HG03039 (cell line): ENCODE data around the gene NCOR2.

Source experiments
- ATAC-seq: cut with Tn5 transposase; IDR thresholded peaks from one replicate; pipeline ENCODE4 v1.9.1; 2021; ENCODE audit warnings: mild to moderate bottlenecking, moderate library complexity; ENCODE audit not compliant: unreplicated experiment

NCOR2 gene

GRCh38 chr12:124577986-124578385 lies 10.6 kb upstream of the NCOR2 start:
- no peak for ATAC-seq

GRCh38 chr12:124577374-124577773 lies 10.0 kb upstream of the NCOR2 start:
- no peak for ATAC-seq

- ATAC-seq: no peak
Measured at GRCh38 chr12:124576061-124576650, 8.7 kb upstream of the NCOR2 start.

DNA sequence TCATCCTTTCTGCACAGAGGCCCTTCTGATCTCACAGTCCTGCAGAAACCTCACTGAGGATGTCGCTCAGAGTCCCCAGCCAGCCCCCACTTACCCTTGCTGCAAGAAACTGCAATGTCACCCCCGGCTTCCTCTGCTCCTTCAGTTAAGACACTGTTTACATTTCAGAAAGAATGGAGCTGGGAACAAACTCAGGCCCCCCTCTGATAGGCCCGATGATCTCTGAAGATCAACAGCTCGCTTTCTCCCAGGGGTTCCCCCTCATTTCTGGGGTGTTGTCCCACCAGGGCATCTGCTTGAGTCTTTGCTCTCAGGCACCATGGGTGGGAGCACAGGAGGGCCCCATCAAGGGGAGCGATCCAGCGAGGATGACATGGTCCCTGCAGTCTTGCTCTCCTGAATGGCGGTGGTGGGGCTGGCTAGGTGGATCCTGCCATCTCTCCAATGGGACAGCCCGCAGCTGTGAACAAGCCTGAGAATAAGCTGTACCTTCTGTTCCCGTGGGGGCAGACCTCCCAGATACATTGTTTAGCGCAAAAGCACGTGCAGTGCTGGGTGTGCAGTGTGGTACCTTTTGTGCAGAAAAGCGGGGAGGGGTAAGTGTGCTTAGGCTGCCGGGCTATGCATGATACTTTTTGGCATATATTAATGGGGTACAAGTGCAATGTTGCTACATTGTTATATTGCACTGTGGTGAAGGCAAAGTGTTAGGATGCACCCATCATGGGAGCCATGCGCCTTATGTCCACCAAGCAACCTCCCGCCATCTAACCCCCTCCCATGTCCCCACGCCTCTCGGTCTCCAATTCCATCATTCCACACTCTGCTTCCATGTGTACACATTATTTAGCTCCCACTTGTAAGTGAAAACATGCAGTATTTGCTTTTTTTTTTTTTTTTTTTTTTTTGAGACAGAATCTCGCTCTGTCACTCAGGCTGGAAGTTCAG lies 6.7 kb upstream of the NCOR2 start:
- no peak for ATAC-seq

DNA sequence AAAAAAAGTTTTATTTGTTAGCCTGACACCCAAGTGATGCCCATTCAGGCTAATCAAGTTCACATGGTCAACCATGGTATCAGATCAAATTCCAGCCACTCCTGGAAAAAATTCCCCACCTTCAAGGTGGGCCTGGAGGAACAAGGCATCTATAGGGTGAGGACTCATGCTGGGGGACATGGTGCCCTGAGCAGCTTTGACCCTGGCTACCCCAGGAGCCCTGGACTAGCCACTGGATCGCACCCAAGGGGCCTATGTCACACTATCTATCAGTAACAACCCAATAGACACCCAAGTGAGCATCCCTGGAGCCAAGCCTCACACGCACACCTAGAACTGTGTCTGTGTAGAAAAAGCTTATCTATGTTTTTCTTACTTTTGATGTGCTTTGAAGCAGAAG lies 4.1 kb upstream of the NCOR2 start:
- ATAC-seq: no peak

DNA sequence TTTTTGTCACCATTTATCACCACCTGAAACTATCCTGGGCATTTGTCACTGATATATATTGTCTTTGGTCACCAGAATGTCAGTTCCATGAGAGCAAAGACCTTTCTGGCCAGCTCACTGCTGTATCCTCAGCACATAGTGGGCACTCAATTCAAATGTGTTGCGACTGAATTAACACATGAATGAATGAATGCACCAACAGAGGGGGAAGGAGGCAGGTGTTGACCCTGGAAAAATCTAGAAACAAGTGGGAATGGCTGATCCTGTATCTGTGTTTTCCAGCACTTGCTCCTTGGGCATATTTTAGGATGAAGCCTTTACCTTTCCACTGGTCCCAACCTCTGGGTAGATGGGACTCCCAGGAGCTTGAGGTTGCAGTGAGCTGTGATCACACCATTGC lies 3.4 kb upstream of the NCOR2 start:
- ATAC-seq: no peak

DNA sequence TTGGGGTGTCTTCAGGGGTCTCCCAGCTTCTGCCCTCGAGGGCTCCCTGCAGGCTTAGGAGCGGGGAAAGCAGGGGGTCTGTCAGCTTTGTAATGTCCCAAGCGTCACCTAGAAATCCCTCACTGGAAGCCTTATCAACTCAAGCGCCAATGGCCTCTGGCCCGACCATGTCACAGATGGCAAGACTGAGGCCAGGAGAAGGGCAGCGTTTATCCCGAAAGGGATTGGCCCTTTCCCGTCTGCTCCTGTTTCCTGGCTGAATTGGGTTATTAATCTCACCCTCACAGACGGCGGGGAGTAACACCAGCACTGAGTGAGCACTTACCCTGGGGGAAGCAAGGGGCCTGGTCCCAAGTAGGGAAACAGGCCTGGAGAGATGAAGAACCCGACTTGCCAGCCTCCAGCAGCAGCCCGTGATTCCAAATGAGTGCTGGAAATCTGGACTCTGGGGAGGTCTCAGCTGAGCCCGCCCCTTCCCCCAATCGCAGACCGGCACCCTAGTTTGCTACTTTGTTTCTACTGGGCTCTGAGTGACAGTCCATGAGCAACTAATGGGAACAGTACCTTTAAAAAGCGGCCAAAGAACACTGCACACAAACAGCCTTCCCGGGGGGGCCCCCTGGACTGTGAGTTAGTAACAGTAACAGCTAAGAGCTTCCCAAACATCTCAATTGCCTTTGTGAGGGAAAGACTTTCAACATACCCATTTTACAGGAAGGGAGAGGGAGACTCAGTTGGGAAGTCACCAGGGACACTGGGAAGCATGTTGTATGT lies 2.1 kb upstream of the NCOR2 start:
- ATAC-seq: no peak

- no peak for ATAC-seq
Measured at GRCh38 chr12:124568431-124569374, 1.3 kb upstream of the NCOR2 start.

DNA sequence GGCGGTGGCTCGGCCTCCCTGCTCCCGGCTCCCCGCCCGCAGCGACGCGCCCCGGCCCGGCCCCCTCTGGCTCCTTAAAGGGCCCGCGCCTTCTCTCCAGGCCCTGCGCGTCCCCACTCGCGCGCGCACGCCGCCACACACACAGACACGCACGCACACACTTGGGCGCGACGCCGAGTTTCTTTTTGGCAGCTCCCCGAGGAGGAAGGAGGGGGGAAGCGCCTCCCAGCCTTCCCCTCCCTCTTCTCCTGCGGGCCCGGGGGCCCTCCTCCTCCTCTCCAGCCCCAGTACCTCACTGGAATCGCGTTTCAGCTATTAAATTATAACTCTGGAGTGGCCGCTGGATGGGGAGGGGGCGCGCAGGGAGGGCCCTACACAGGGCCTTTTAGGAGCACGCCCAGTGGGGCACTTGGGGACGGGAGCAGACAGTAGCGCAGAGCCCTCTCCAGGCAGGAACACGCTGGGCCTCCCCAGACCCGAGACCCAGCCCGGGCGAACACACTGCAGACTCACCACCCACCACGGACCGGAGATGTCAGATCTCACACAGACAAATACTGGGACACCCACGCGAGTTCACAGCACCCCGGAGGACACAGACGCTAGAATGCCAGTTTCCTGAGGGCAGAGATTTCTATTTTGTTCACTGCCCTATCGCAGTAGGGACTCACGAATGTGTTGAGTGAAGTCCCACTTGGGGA lies 411 bp upstream of the NCOR2 start:
- peak; percentile 53 for ATAC-seq

DNA sequence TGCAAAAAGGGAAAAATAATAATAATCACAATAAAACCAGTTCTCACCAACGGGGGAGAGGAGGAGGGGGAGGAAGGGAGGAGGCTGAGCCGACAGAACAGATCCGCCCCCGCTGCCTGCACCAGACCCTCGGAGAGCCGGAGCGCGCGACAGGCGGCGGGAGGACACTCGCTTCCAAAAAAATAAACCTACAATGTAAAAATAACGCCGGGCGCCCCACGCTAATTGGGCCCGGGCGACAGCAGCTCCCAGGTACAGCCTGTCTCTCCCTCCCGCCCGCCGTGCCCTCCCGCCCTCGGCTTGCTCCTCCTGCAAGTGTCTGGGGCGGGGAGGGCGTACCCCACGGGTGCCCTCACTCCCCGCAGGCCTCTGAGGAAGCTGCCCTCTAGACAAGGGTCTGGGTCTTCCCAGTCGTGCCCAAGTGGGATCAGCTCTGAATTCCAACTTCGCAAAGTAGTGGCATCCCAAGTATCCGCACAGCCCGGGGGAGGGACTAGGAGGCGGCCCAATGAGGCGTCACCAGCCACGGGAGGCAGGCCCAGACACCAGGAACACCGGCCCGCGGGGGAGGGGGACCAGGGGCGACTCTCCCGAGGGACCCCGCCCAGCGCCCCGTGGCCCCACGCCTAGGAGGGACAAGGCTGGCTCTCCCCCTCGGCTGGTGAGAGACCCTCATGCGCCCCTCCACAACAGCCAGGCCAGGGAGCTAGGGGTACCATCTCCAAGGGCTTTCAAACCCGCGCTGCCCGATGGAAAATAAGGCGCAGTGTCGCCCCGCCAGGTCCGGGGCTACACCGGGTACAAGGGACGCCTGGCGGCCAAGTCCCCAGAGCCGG lies 1.0 kb downstream of the NCOR2 start:
- peak; percentile 39 for ATAC-seq

GRCh38 chr12:124565656-124566160 lies 1.7 kb downstream of the NCOR2 start:
- no peak for ATAC-seq

GRCh38 chr12:124564971-124565491 lies 2.4 kb downstream of the NCOR2 start:
- ATAC-seq: no peak

DNA sequence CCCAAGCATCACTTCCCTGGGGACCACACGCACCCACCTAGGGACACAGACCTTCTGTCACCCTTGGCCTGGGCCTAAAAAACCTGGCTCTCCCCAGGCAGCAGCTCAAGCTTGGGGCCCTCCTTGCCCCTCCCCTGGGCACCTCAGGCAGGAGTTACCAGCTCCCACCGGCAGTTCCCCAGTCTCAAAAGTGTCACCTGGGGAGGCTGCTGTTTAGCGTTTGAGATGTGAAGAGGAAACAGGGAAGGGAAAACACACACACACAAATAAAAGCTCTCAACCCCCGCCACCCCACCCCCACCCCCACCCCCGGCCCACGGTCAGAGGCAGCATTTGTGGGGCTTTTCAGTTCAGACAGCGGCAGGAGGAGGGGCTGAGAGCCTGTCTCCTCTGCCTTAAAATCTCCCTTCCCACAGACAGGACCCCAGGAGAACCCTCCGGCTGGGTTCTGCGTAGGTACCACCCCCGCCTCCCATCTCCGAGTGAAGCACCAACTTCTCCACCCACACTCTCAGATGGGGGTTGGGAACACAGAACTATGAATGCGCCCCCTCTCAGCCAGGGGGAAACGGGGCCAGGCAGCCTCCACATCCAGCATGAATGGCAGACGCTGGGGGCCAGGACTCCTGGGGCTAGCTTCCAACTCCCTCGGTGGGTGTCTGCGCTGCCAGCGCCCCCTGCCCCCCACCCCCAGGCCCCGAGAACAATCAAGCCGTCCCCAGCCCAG lies 3.0 kb downstream of the NCOR2 start:
- ATAC-seq: no peak

- no peak for ATAC-seq
Measured at GRCh38 chr12:124563809-124564208, 3.6 kb downstream of the NCOR2 start.

DNA sequence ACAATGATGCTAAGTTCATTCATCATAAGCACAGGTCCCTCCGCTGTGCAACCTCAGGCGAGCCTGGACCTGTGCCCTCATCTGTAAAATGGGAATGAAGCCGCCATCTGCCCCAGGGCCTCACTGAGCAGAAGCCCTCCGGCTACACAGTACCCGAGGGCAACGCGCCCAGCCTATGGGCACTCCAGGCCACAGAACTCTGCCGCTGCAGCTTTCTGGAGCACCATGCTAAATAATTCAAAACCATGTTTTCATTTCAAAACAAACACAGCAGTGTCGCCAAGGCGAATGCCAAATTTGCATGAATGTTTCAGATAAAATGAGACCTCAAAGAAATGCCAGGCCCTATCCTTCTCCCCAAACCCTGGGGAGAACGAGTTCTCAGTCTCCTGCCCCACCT lies 4.0 kb downstream of the NCOR2 start:
- no peak for ATAC-seq

DNA sequence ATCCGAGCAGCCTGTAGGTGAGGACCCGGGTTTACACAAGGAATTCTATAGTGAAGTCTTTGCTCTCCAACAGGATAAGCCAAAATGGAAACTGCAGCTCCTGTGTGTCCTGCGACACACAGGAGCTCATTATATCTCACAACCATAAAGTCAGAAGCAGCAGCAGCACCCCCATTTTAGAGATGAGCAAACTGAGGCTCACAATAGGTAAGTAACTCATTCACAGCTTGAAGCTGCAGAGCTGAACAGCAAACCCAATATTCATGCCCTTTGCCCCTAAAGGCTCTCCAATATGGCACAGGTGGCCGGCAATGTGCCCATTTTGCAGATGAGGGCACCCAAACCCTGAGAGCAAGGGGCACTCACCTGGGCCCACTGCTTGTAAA lies 4.6 kb downstream of the NCOR2 start:
- no peak for ATAC-seq

DNA sequence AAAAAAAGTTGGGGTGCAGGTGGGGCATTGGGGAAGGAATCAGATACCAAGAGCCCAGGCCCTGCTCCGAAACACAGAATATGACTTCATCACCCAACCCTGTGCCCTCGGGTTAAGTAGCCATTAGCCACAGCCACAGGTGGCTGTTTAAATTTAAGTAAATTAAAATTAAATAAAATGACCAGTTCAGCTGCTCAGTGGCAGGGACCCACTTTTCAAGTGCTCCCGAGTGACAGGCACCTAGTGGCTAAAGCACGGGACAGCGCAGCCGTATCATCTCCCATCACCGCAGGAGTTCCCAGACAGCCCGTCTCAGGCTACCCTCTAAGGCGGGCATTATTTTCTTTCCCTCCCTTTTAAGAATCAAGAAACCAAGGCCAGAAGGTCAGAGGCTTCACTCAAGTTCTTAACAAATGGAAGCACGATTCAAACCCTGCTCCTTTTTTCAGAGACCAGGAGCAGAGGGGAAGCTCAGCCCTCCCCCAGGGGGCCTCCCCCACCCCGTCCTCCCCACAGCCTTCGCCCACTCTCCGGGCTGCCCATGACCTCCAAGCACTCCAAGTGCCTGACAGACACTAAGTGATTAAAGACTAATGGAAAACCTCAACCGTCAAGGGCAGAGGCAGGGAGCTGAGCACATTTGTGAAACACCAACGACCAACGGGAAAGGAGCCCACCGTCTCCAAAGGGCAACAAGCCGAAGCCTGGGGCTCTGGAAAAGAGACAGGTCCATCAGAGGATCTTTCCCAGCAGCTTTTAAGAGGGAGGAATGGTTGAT lies 5.2 kb downstream of the NCOR2 start:
- no peak for ATAC-seq
